ENCODE results near the gene IL31.

GRCh38 chr12:122126342-122126635 is 47.7 kb downstream of the IL31 start:
- TF ChIP-seq CTCF (IDR thresholded peaks at IDR 0.05; ENCODE audit: low read depth, low read length), result no peak
- TF ChIP-seq EZH2phosphoT487 (IDR thresholded peaks at IDR 0.05; ENCODE audit: low read depth), result no peak

Measured in OCI-LY3 (cell line).